B cell (primary cell): ENCODE data around the gene ACP5. TPM values are rescaled to one million over a fixed set of nuclear protein-coding genes. Genes with fewer than 3 reads are reported as not detected.

Experiments used
- ATAC-seq: fragments of 200-7000 bp; cut with Tn5 transposase; one replicate; pipeline ENCODE4 v1.10.0; 2021; ENCODE audit warnings: low read depth, mild to moderate bottlenecking, moderate number of reproducible peaks, moderate library complexity
- CTCF ChIA-PET: fragments of 350-600 bp; sonication (Branson Sonifier 250); formaldehyde crosslinking; loops from one replicate; lab custom pipeline; 2021; ENCODE audit warnings: antibody characterized with exemption, inconsistent platforms; lab: Charles Lee
- POLR2A ChIA-PET: fragments of 350-600 bp; sonication (Branson Sonifier 250); formaldehyde crosslinking; loops from one replicate; lab custom pipeline; 2021; ENCODE audit warnings: antibody characterized with exemption; lab: Charles Lee
- DNase-seq: peaks from one replicate; pipeline ENCODE4 v3.0.0; 2013
- H2AFZ ChIP-seq: 2 replicates; pipeline ENCODE4 v1.6.1; 2012; ENCODE audit warnings: mild to moderate bottlenecking, low read depth, low read length; ENCODE audit not compliant: insufficient read depth, poor library complexity, severe bottlenecking
- H3K27ac ChIP-seq, 2 donors: 1 replicate in 1 of 2; 2 replicates in 1 of 2; pipeline ENCODE4 v1.5.1; 2012 to 2013; ENCODE audit warnings: low read length in 2 of 2, mild to moderate bottlenecking in 2 of 2, moderate library complexity in 1 of 2
- H3K27me3 ChIP-seq, 4 experiments: fragments of 200-600 bp in 1 of 4; sonication (generic) in 1 of 4; replicated peaks in 1 of 4; 1 replicate in 2 of 4; 2 replicates in 2 of 4; pipeline versions ENCODE4 v1.6.1 to v1.7.0; 2013 to 2016; ENCODE audit warnings: low read length in 3 of 4, mild to moderate bottlenecking in 2 of 4, mixed read lengths in 1 of 4, moderate library complexity in 1 of 4; ENCODE audit not compliant: insufficient read depth in 4 of 4, control insufficient read depth in 3 of 4; ENCODE audit errors: control extremely low read depth in 1 of 4
- H3K36me3 ChIP-seq, 2 experiments: replicated peaks in 1 of 2; 1 replicate in 1 of 2; 2 replicates in 1 of 2; pipeline versions ENCODE4 v1.6.1 to v1.7.1; 2013; ENCODE audit warnings: low read length in 1 of 2; ENCODE audit not compliant: insufficient read depth in 2 of 2, control insufficient read depth in 1 of 2; ENCODE audit errors: control extremely low read depth in 1 of 2, extremely low read depth in 1 of 2
- H3K4me1 ChIP-seq, 2 donors: fragments of 200-600 bp in 1 of 2; sonication (generic) in 1 of 2; 1 replicate in 1 of 2; 2 replicates in 1 of 2; pipeline versions ENCODE4 v1.5.1 to v1.6.1; 2013 to 2017; ENCODE audit warnings: low read length in 2 of 2; ENCODE audit not compliant: control insufficient read depth in 2 of 2, insufficient read depth in 2 of 2
- H3K4me2 ChIP-seq: replicated peaks from 2 replicates; pipeline ENCODE3; 2012; ENCODE audit warnings: mild to moderate bottlenecking, low read depth, low read length; ENCODE audit not compliant: poor library complexity, severe bottlenecking
- H3K4me3 ChIP-seq, 5 experiments: fragments of 200-600 bp in 1 of 5; sonication (generic) in 1 of 5; 1 replicate in 3 of 5; 2 replicates in 2 of 5; pipeline versions ENCODE4 v1.5.1 to v1.7.0; 2011 to 2016; ENCODE audit warnings: low read length in 4 of 5, mild to moderate bottlenecking in 4 of 5, low read depth in 2 of 5, control low read depth in 1 of 5, moderate library complexity in 1 of 5; ENCODE audit not compliant: insufficient read depth in 1 of 5; ENCODE audit errors: control extremely low read depth in 1 of 5, extremely low read depth in 1 of 5
- H3K79me2 ChIP-seq: fragments of 200-600 bp; sonication (generic); one replicate; pipeline ENCODE4 v1.6.0; 2016; ENCODE audit warnings: low read length; ENCODE audit not compliant: control insufficient read depth, insufficient read depth
- H3K9ac ChIP-seq: fragments of 200-600 bp; sonication (generic); 2 replicates; pipeline ENCODE4 v1.6.1; 2017; ENCODE audit warnings: mild to moderate bottlenecking, low read length, moderate library complexity
- H3K9me3 ChIP-seq, 3 donors: one replicate each; pipeline versions ENCODE4 v1.6.1 to v1.7.1; 2013; ENCODE audit warnings: low read length in 2 of 3; ENCODE audit not compliant: control insufficient read depth in 2 of 3, insufficient read depth in 1 of 3; ENCODE audit errors: control extremely low read depth in 1 of 3
- H4K20me1 ChIP-seq: 2 replicates; pipeline ENCODE4 v1.6.0; 2012; ENCODE audit warnings: mild to moderate bottlenecking, low read length; ENCODE audit not compliant: insufficient read depth, control insufficient read depth, poor library complexity, severe bottlenecking
- H3K27ac Mint-ChIP-seq: one replicate; pipeline ENCODE4 v1.8.0; 2021; ENCODE audit warnings: mixed read lengths
- H3K27me3 Mint-ChIP-seq: one replicate; pipeline ENCODE4 v1.8.0; 2021; ENCODE audit warnings: mixed read lengths
- H3K4me1 Mint-ChIP-seq: one replicate; pipeline ENCODE4 v1.8.0; 2021; ENCODE audit warnings: mixed read lengths
- H3K4me3 Mint-ChIP-seq: one replicate; pipeline ENCODE4 v1.8.0; 2021; ENCODE audit warnings: mixed read lengths
- H3K9me3 Mint-ChIP-seq: one replicate; pipeline ENCODE4 v1.8.0; 2022; ENCODE audit warnings: mixed read lengths; ENCODE audit not compliant: insufficient read depth
- CTCF ChIP-seq: fragments of 200-600 bp; IDR thresholded peaks from one replicate; pipeline ENCODE4 v1.8.0; 2022; ENCODE audit warnings: antibody characterized with exemption, mild to moderate bottlenecking
- EZH2 ChIP-seq: IDR thresholded peaks from 2 replicates; pipeline ENCODE4 v1.6.1; 2012; ENCODE audit warnings: borderline replicate concordance, low read depth, mild to moderate bottlenecking, moderate library complexity, low read length; ENCODE audit not compliant: insufficient read depth, poor library complexity, severe bottlenecking
- WGBS: methylation state at CpG from one replicate; pipeline ENCODE4 v1.1.5; 2013; ENCODE audit warnings: missing lambda C conversion rate; ENCODE audit not compliant: insufficient coverage; 5-methylcytosine and 5-hydroxymethylcytosine counted together
- intact Hi-C: fragments of 100-400 bp; cut with micrococcal nuclease; formaldehyde crosslinking; loops from one replicate; pipeline ENCODE4 v1.10.0; 2022
- polyA plus RNA-seq: library from polyadenylated mRNA; depleted of rRNA; stranded (reverse); fragments of >200 nt; gene quantifications from 2 replicates; pipeline ENCODE4 v1.2.3, GENCODE V29; 2012
- total RNA-seq, 2 donors: library from RNA; stranded (reverse); fragments of 120-200 nt in 1 of 2; gene quantifications; 1 replicate in 1 of 2; 2 replicates in 1 of 2; pipeline versions ENCODE4 v1.2.3 to v1.2.4, GENCODE V29; 2013 to 2022

The ACP5 gene
- total and polyA plus RNA-seq, 2 donors (not counting 1 experiment from before 2014, with no cell fraction given), result 151 to 169 TPM

GRCh38 chr19:11612816-11613511 lies 35.5 kb upstream of the ACP5 start:
- H3K36me3 ChIP-seq, result peaks cover 18 to 23% of the 10 kb centered on the region in 2 experiments
- Mint-ChIP-seq H3K27ac (no peak overlapping the region), H3K4me1 (peaks cover 4% of the 10 kb centered on the region), H3K4me3 (no peak overlapping the region), H3K9me3 (peaks cover 10% of the 10 kb centered on the region), H3K27me3 (no peaks in the 10 kb centered on the region)
- ATAC-seq (no peak), DNase-seq (no peak)
- TF ChIP-seq EZH2 (no peak), CTCF (no peak)
- no peak overlapping the region for H3K9ac ChIP-seq
- no peak overlapping the region for H3K4me3 ChIP-seq
- ChIA-PET CTCF (interaction anchor here (0.6 kb wide), 1 partner anchor 117 kb away, joined by 5 read pairs; no protein-coding TSS in a partner anchor), POLR2A (no interaction called here)
- H3K4me1 ChIP-seq, result no peaks in the 10 kb centered on the region
- H3K9me3 ChIP-seq, result peaks cover 14 to 19% (median 14%) of the 10 kb centered on the region in 3 donors
- peaks cover 39% of the 10 kb centered on the region for H3K79me2 ChIP-seq
- H2AFZ ChIP-seq, result no peak overlapping the region
- no peak overlapping the region for H3K4me2 ChIP-seq
- WGBS, result no CpG with 5 or more reads among the region's 5 CpGs
- no peak overlapping the region for H3K27ac ChIP-seq
- intact Hi-C loops, result no loop called here
- no peaks in the 10 kb centered on the region for H3K27me3 ChIP-seq
- H4K20me1 ChIP-seq, result no peaks in the 10 kb centered on the region

GRCh38 chr19:11611730-11612129 lies 34.3 kb upstream of the ACP5 start:
- TF ChIP-seq EZH2 (no peak), CTCF (no peak)
- Histone ChIP-seq H3K27ac (no peak overlapping the region), H3K4me3 (no peak overlapping the region), H3K4me2 (no peak overlapping the region), H3K79me2 (peaks cover 44% of the 10 kb centered on the region), H4K20me1 (no peaks in the 10 kb centered on the region), H3K9ac (no peak overlapping the region), H3K27me3 (no peaks in the 10 kb centered on the region), H3K9me3 (peaks cover 4 to 18% (median 8%) of the 10 kb centered on the region in 3 donors), H3K36me3 (peaks cover 7 to 11% of the 10 kb centered on the region in 2 experiments), H3K4me1 (no peaks in the 10 kb centered on the region), H2AFZ (no peak overlapping the region)
- peaks cover 4% of the 10 kb centered on the region for H3K4me1 Mint-ChIP-seq
- H3K4me3 Mint-ChIP-seq, result no peak overlapping the region
- H3K27me3 Mint-ChIP-seq, result no peaks in the 10 kb centered on the region
- ATAC-seq (no peak), DNase-seq (no peak)
- ChIA-PET POLR2A (interaction anchor here (0.6 to 0.7 kb wide), 2 partner anchors 364 to 663 kb away, joined by 3 read pairs; no protein-coding TSS in a partner anchor), CTCF (no interaction called here)
- WGBS, result no CpG with 5 or more reads among the region's 1 CpG
- intact Hi-C loops, result no loop called here
- H3K27ac Mint-ChIP-seq, result no peak overlapping the region
- peaks cover 9% of the 10 kb centered on the region for H3K9me3 Mint-ChIP-seq
